Upper lobe of left lung (tissue), 4 donors: Measurements from ENCODE around the gene C12orf56.

Source experiments
- CTCF ChIP-seq, 6 experiments: fragments of 450-650 bp in 4 of 6; fragments of 200-600 bp in 2 of 6; sonication (generic) in 2 of 6; IDR thresholded peaks; one replicate each; pipeline ENCODE4 v1.5.1; 2016 to 2019; ENCODE audit warnings: antibody characterized with exemption in 6 of 6
- EP300 ChIP-seq, 4 donors: sonication (generic); formaldehyde crosslinking; IDR thresholded peaks; one replicate each; pipeline ENCODE4 v1.5.1; 2017; ENCODE audit warnings: antibody characterized with exemption in 4 of 4, control low read depth in 2 of 4
- POLR2A ChIP-seq, 4 donors: fragments of 450-650 bp; IDR thresholded peaks; one replicate each; pipeline ENCODE4 v1.5.1; 2016 to 2017; ENCODE audit warnings: antibody characterized with exemption in 4 of 4, mild to moderate bottlenecking in 2 of 4

- no peak for TF ChIP-seq EP300 (IDR thresholded peaks at IDR 0.05)
- peak in 4 of 6 experiments; percentile 12 to 28 (median 18) for TF ChIP-seq CTCF (IDR thresholded peaks at IDR 0.05)
- TF ChIP-seq POLR2A (IDR thresholded peaks at IDR 0.05) = no peak
Measured at GRCh38 chr12:64273527-64274403, 116.8 kb downstream of the C12orf56 start.
